HG02885 (cell line): ENCODE results near the gene RAD51B.
"Not testable (repeated sequence)": the region's sequence is repeated elsewhere in the genome, so short reads cannot be mapped to it uniquely, and the experiment has no call there.

ENCODE experiments used
- ATAC-seq: cut with Tn5 transposase; IDR thresholded peaks from one replicate; pipeline ENCODE4 v1.9.1; 2021; ENCODE audit warnings: mild to moderate bottlenecking; ENCODE audit not compliant: unreplicated experiment, poor library complexity

Gene RAD51B

GRCh38 chr14:67973436-67973835, 153.9 kb downstream of the RAD51B start:
- ATAC-seq: no peak

GRCh38 chr14:67975470-67975869, 155.9 kb downstream of the RAD51B start:
- ATAC-seq: no peak

GRCh38 chr14:67977434-67978034, 158.0 kb downstream of the RAD51B start:
- ATAC-seq: no peak

GRCh38 chr14:67978749-67979148, 159.2 kb downstream of the RAD51B start:
- ATAC-seq: no peak

GRCh38 chr14:67982711-67983608, 163.4 kb downstream of the RAD51B start:
- no peak for ATAC-seq

- ATAC-seq: no peak
Measured at GRCh38 chr14:67984274-67984673, 164.7 kb downstream of the RAD51B start.

GRCh38 chr14:67986131-67986841, 166.7 kb downstream of the RAD51B start:
- no peak for ATAC-seq

GRCh38 chr14:67987606-67988005, 168.0 kb downstream of the RAD51B start:
- ATAC-seq: no peak

- not testable (repeated sequence) for ATAC-seq
Measured at GRCh38 chr14:67988210-67988609, 168.6 kb downstream of the RAD51B start.

GRCh38 chr14:67990576-67990975, 171.0 kb downstream of the RAD51B start:
- no peak for ATAC-seq

- ATAC-seq: no peak
Measured at GRCh38 chr14:67994531-67994930, 175.0 kb downstream of the RAD51B start.

GRCh38 chr14:67996235-67996634, 176.7 kb downstream of the RAD51B start:
- ATAC-seq: no peak

GRCh38 chr14:67998834-67999233, 179.3 kb downstream of the RAD51B start:
- no peak for ATAC-seq

- ATAC-seq: no peak
Measured at GRCh38 chr14:67999290-67999689, 179.7 kb downstream of the RAD51B start.

GRCh38 chr14:67999705-68000384, 180.3 kb downstream of the RAD51B start:
- no peak for ATAC-seq

- ATAC-seq: no peak
Measured at GRCh38 chr14:68000511-68000910, 180.9 kb downstream of the RAD51B start.

- no peak for ATAC-seq
Measured at GRCh38 chr14:68008491-68008890, 188.9 kb downstream of the RAD51B start.

GRCh38 chr14:68011406-68012028, 191.9 kb downstream of the RAD51B start:
- no peak for ATAC-seq

GRCh38 chr14:68012871-68013270, 193.3 kb downstream of the RAD51B start:
- no peak for ATAC-seq

GRCh38 chr14:68013326-68013725, 193.7 kb downstream of the RAD51B start:
- no peak for ATAC-seq
